Ascending aorta (tissue), 2 donors: Measurements from ENCODE around the gene DMAP1. TPM values are rescaled to one million over a fixed set of nuclear protein-coding genes. Genes with fewer than 3 reads are reported as not detected.

Source experiments
- DNase-seq, 2 donors: peaks; one replicate each; pipeline ENCODE4 v3.0.0-alpha.2; 2019; ENCODE audit warnings: low spot score in 2 of 2
- H3K27ac ChIP-seq, 2 donors: fragments of 200-600 bp; sonication (generic); one replicate each; pipeline ENCODE4 v1.5.1; 2016 to 2017; ENCODE audit warnings: mild to moderate bottlenecking in 1 of 2
- H3K27me3 ChIP-seq: fragments of 200-600 bp; sonication (generic); one replicate; pipeline ENCODE4 v1.5.1; 2017
- H3K36me3 ChIP-seq, 2 donors: fragments of 200-600 bp; sonication (generic); one replicate each; pipeline ENCODE4 v1.5.1; 2016
- H3K4me1 ChIP-seq, 2 donors: fragments of 200-600 bp; sonication (generic); one replicate each; pipeline ENCODE4 v1.5.1; 2016 to 2017; ENCODE audit warnings: mild to moderate bottlenecking in 1 of 2
- H3K4me3 ChIP-seq, 2 donors: fragments of 200-600 bp; sonication (generic); one replicate each; pipeline ENCODE4 v1.5.1; 2016 to 2017; ENCODE audit warnings: mild to moderate bottlenecking in 1 of 2
- H3K9me3 ChIP-seq, 2 donors: fragments of 200-600 bp; sonication (generic); one replicate each; pipeline ENCODE4 v1.5.1; 2016
- intact Hi-C: fragments of 100-400 bp; cut with DNase I; formaldehyde crosslinking; loops from one replicate; pipeline ENCODE4 v1.15.1; 2023
- total RNA-seq: library from RNA; depleted of rRNA; stranded (reverse); fragments of >200 nt; gene quantifications from one replicate; pipeline ENCODE4 v1.1.0, GENCODE V29; 2016
- TF ChIP-seq, protein P1 (sequence below), 3 experiments: fragments of 200-600 bp in 2 of 3; fragments of 450-650 bp in 1 of 3; sonication (generic) in 2 of 3; IDR thresholded peaks; one replicate each; pipeline ENCODE4 v1.5.1; 2016 to 2019; ENCODE audit warnings: antibody characterized with exemption in 3 of 3, mild to moderate bottlenecking in 1 of 3, moderate library complexity in 1 of 3

The DMAP1 gene
- total RNA-seq, 1 donor from 2014 or later: 42.7 TPM

DNA sequence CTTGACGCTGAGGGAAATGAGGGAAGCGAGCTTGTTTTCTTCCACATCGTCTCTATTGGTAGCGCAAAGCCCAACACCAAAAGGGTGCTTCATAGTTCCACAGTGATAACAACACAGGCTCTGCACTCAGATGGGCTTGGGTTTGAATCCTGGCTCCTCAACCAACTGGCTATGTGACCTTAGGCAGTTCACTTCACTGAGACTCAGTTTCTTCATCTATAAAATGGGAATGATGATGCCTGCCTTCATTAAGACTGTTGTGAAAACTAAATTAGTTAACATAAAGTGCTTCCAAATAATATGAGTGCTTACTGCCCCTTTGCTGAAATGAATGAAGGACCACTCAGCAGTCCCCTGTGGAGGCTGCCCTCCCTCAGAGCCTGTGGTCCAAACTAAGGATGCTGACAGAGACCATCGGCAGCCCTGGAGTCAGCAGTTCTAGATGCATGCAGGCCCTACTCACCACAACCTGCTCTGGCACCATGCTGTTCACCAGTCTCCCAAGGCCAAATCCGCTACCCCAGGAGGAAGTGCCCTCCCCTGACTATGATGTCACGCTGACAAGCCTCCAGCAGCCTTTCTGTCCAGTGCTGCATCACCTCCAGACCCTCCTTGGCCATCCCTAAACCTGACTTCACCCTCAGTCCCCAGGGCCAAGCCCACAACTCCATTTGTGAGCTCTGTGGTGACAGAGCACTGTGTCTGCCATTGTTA is 30.7 kb downstream of the DMAP1 start:
- no peak for DNase-seq
- TF ChIP-seq, protein P1, sequence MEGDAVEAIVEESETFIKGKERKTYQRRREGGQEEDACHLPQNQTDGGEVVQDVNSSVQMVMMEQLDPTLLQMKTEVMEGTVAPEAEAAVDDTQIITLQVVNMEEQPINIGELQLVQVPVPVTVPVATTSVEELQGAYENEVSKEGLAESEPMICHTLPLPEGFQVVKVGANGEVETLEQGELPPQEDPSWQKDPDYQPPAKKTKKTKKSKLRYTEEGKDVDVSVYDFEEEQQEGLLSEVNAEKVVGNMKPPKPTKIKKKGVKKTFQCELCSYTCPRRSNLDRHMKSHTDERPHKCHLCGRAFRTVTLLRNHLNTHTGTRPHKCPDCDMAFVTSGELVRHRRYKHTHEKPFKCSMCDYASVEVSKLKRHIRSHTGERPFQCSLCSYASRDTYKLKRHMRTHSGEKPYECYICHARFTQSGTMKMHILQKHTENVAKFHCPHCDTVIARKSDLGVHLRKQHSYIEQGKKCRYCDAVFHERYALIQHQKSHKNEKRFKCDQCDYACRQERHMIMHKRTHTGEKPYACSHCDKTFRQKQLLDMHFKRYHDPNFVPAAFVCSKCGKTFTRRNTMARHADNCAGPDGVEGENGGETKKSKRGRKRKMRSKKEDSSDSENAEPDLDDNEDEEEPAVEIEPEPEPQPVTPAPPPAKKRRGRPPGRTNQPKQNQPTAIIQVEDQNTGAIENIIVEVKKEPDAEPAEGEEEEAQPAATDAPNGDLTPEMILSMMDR (IDR thresholded peaks at IDR 0.05): no peak
- intact Hi-C loops: no loop called here
- peaks cover 11 to 19% of the 10 kb centered on the region in 2 donors for H3K4me1 ChIP-seq
- H3K27ac ChIP-seq: no peak overlapping the region
- H3K4me3 ChIP-seq: no peak overlapping the region
- H3K36me3 ChIP-seq: peaks cover 0 to 14% of the 10 kb centered on the region in 2 donors
- no peaks in the 10 kb centered on the region for H3K27me3 ChIP-seq
- H3K9me3 ChIP-seq: no peaks in the 10 kb centered on the region

DNA sequence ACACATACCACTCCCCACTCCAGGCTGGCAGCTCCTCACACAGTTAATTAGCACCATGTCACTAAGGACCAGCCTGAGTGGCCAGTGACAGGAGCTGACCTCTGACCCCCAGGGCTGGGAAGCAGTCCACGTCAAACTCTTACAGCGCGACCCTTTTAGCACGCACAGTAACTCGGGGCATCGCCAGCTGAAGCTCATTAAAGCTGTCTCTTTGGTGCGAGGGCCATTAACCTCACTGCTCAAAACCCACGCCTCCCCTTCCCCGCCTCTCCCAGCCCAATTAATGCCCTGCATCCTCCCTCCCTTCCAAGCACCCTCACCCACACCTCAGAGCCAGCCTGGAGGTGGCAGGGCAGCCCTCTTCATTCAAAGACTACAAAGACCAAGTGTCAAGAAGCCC is 31.7 kb downstream of the DMAP1 start:
- H3K27ac ChIP-seq: no peak overlapping the region
- H3K4me3 ChIP-seq: no peak overlapping the region
- H3K36me3 ChIP-seq: peaks cover 6 to 14% of the 10 kb centered on the region in 2 donors
- TF ChIP-seq, protein P1 (IDR thresholded peaks at IDR 0.05): no peak
- H3K9me3 ChIP-seq: no peaks in the 10 kb centered on the region
- no peak for DNase-seq
- peaks cover 7 to 9% of the 10 kb centered on the region in 2 donors for H3K4me1 ChIP-seq
- no peaks in the 10 kb centered on the region for H3K27me3 ChIP-seq
- intact Hi-C loops: no loop called here

DNA sequence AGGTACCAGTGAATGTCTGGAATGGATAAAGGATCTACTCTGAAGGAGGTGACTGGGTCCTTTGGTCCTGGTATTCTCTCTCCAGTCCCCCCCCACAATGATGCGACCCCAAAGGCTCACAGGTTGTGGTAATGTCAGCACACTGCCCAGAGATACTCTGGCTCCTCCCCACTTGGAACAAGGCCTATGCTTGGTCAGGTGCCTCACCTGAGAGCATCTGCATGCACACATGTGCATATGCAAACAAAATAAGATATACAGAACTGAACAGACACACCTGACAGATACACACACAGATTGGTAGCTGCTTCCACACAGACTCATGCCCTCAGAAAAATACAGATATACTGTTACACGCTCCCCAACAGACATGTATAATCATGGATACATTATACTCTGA is 33.5 kb downstream of the DMAP1 start:
- DNase-seq: no peak
- H3K27ac ChIP-seq: no peak overlapping the region
- intact Hi-C loops: no loop called here
- peaks cover 6 to 14% of the 10 kb centered on the region in 2 donors for H3K36me3 ChIP-seq
- H3K9me3 ChIP-seq: no peaks in the 10 kb centered on the region
- no peaks in the 10 kb centered on the region for H3K4me1 ChIP-seq
- H3K27me3 ChIP-seq: no peaks in the 10 kb centered on the region
- no peak overlapping the region for H3K4me3 ChIP-seq
- TF ChIP-seq, protein P1 (IDR thresholded peaks at IDR 0.05): no peak

DNA sequence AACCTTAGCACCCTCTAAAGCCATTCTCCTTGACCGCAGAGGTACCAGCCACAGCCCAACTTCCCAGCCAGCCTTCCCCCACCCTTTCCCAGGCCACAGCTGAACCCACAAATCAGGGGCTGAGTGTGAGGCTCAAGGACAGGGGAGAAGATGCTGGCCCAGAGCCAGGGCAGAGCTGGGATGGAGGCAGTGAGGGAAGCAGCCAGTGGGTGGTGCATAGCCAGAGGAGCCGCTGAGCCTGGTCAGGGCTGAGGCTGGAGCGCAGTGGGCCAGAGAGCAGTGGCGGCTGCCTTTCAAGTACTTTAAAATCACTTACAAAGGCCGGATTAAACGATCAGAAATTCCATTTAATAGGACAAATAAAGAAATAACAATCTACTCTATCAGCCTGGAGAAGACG is 36.3 kb downstream of the DMAP1 start:
- Histone ChIP-seq H3K36me3 (peaks cover 6 to 7% of the 10 kb centered on the region in 2 donors), H3K4me3 (no peak overlapping the region), H3K9me3 (no peaks in the 10 kb centered on the region), H3K27ac (no peak overlapping the region), H3K27me3 (no peaks in the 10 kb centered on the region), H3K4me1 (no peaks in the 10 kb centered on the region)
- TF ChIP-seq, protein P1 (IDR thresholded peaks at IDR 0.05): no peak
- intact Hi-C loops: no loop called here
- no peak for DNase-seq

DNA sequence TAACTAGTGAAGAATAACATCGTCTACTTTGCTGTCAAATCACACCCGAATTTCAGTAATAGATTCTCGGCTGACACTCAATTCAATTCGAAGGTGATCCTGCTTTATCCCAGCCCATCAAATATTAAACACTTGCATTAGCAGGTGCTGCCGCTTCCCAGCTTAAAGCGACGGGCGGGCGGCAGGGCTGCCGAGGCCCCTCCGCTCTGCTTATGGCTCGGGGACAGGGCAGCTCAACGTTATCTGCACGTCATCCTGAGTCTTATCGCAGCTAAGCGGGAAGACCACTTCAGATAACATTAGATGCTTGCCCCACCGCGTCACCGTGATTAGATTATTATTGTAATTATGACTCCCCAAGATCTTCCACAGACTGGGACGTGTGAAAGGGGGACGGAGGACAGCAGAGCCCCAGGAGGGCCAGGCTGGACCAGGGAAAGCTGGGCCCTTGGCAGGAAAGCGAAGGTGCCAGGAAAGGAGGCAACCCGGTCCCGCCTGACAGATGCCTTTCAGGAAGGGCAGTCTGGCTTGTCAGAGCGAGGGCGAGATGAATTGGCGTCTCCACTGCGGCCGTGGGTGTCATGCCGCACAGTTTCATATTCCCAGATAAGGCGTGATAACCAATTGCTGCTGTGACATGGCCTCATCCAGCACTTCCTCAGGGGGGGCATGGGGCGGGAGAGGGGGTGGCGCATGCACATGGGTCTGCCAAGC is 37.0 kb downstream of the DMAP1 start:
- TF ChIP-seq, protein P1 (IDR thresholded peaks at IDR 0.05): no peak
- peaks cover 6% of the 10 kb centered on the region in 2 donors for H3K36me3 ChIP-seq
- DNase-seq: no peak

More for the DNA sequence above, 37.0 kb downstream of the DMAP1 start:
- no peaks in the 10 kb centered on the region for H3K9me3 ChIP-seq
- H3K4me3 ChIP-seq: no peak overlapping the region
- intact Hi-C loops: no loop called here
- no peaks in the 10 kb centered on the region for H3K4me1 ChIP-seq
- no peak overlapping the region for H3K27ac ChIP-seq
- H3K27me3 ChIP-seq: no peaks in the 10 kb centered on the region
